Ascending aorta (tissue), 2 donors: ENCODE measurements around the gene SLC2A4RG. TPM values are rescaled to one million over a fixed set of nuclear protein-coding genes. Genes with fewer than 3 reads are reported as not detected.

ENCODE experiments used
- DNase-seq, 2 donors: peaks; one replicate each; pipeline ENCODE4 v3.0.0-alpha.2; 2019; ENCODE audit warnings: low spot score in 2 of 2
- H3K27ac ChIP-seq, 2 donors: fragments of 200-600 bp; sonication (generic); one replicate each; pipeline ENCODE4 v1.5.1; 2016 to 2017; ENCODE audit warnings: mild to moderate bottlenecking in 1 of 2
- H3K27me3 ChIP-seq: fragments of 200-600 bp; sonication (generic); one replicate; pipeline ENCODE4 v1.5.1; 2017
- H3K36me3 ChIP-seq, 2 donors: fragments of 200-600 bp; sonication (generic); one replicate each; pipeline ENCODE4 v1.5.1; 2016
- H3K4me1 ChIP-seq, 2 donors: fragments of 200-600 bp; sonication (generic); one replicate each; pipeline ENCODE4 v1.5.1; 2016 to 2017; ENCODE audit warnings: mild to moderate bottlenecking in 1 of 2
- H3K4me3 ChIP-seq, 2 donors: fragments of 200-600 bp; sonication (generic); one replicate each; pipeline ENCODE4 v1.5.1; 2016 to 2017; ENCODE audit warnings: mild to moderate bottlenecking in 1 of 2
- H3K9me3 ChIP-seq, 2 donors: fragments of 200-600 bp; sonication (generic); one replicate each; pipeline ENCODE4 v1.5.1; 2016
- intact Hi-C: fragments of 100-400 bp; cut with DNase I; formaldehyde crosslinking; loops from one replicate; pipeline ENCODE4 v1.15.1; 2023
- total RNA-seq: library from RNA; depleted of rRNA; stranded (reverse); fragments of >200 nt; gene quantifications from one replicate; pipeline ENCODE4 v1.1.0, GENCODE V29; 2016
- TF ChIP-seq, protein P1 (sequence below), 3 experiments: fragments of 200-600 bp in 2 of 3; fragments of 450-650 bp in 1 of 3; sonication (generic) in 2 of 3; IDR thresholded peaks; one replicate each; pipeline ENCODE4 v1.5.1; 2016 to 2019; ENCODE audit warnings: antibody characterized with exemption in 3 of 3, mild to moderate bottlenecking in 1 of 3, moderate library complexity in 1 of 3

Gene SLC2A4RG
- total RNA-seq, 1 donor from 2014 or later = 114 TPM

DNA sequence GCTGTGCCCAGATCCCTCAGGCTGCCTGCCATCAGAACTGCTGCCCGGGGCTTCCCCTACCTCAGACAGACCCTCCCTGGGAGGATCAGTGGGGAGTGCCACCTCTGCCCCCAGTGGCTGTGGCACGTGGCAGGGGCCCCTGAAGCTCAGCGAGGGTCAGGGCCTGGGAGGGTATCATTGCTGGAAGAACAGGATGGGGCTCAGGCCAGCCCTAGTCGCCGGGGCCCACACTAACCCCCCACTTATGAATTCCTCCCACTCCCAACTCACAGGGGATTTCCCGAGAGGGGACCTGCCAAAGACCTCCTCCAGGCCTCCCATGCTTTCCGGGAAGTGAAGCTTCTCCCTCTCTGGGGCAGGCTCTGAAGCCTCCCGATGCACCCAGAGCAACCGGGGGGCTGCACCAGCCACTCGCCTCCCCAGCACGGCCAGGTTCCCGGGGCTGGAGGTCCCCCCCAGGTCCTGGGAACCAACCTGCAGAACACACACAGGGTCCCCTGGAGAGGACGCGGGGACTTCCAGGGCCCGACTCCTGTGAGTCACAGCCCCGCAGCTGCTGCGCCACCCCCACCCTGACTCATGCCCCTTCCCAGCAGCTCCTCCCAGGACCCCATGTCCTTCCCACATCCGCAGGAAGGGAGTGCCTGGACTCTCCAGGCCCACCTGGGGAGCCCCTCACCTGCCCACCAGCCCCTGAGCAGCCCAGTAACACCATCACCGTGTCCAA lies 40.7 kb upstream of the SLC2A4RG start:
- Histone ChIP-seq H3K4me1 (peaks cover 16 to 18% of the 10 kb centered on the region in 2 donors), H3K4me3 (no peak overlapping the region), H3K9me3 (no peaks in the 10 kb centered on the region), H3K27ac (peak overlapping the region; percentile 64 to 78), H3K27me3 (no peaks in the 10 kb centered on the region), H3K36me3 (peaks cover 15 to 41% of the 10 kb centered on the region in 2 donors)
- DNase-seq = peak in 1 of 2 donors; percentile 82
- TF ChIP-seq, protein P1, sequence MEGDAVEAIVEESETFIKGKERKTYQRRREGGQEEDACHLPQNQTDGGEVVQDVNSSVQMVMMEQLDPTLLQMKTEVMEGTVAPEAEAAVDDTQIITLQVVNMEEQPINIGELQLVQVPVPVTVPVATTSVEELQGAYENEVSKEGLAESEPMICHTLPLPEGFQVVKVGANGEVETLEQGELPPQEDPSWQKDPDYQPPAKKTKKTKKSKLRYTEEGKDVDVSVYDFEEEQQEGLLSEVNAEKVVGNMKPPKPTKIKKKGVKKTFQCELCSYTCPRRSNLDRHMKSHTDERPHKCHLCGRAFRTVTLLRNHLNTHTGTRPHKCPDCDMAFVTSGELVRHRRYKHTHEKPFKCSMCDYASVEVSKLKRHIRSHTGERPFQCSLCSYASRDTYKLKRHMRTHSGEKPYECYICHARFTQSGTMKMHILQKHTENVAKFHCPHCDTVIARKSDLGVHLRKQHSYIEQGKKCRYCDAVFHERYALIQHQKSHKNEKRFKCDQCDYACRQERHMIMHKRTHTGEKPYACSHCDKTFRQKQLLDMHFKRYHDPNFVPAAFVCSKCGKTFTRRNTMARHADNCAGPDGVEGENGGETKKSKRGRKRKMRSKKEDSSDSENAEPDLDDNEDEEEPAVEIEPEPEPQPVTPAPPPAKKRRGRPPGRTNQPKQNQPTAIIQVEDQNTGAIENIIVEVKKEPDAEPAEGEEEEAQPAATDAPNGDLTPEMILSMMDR (IDR thresholded peaks at IDR 0.05) = no peak
- intact Hi-C loops = loop anchor here (5.0 kb wide), 1 partner anchor 37 kb away; no protein-coding TSS in a partner anchor

DNA sequence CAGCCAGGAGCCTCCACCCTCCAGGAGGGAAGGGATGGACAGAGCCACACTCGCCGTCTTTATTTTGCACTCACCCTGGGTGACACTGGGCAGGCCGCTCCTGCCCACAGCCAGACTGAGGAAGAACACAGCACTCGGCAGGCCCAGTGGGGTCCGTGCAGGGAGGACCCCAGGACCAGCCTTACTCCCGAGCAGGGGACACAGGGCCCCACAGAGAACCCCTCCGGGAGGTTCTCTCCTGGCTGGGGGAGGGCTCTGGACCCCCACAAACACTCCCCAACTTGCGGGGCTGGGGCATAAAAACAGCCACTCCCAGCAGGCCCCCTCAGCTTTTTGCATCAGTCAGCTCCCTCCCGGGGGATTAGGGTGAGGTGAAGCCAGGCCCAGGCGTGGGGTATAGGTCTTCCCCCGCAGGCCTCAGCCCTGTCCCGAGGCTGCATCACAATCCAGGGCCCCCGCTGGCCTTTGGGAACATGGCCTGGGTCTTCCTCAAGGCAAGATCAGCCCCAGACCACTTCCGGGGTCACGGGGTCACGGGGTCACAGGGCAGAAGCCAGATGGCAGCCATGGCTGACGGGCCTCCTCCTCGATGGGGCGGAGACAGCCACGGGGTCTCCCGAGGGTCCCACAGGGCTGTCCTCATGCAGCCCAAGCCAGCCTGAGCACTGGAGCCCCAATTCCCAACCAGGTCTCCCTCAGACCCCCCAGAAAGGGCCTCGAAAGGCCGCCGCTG lies 39.9 kb upstream of the SLC2A4RG start:
- Histone ChIP-seq H3K27ac (peak overlapping the region; percentile 64 to 78), H3K4me1 (peaks cover 16 to 18% of the 10 kb centered on the region in 2 donors), H3K27me3 (no peaks in the 10 kb centered on the region), H3K36me3 (peaks cover 20 to 39% of the 10 kb centered on the region in 2 donors), H3K4me3 (no peak overlapping the region), H3K9me3 (no peaks in the 10 kb centered on the region)
- intact Hi-C loops = loop anchor here (5.0 kb wide), 1 partner anchor 37 kb away; no protein-coding TSS in a partner anchor
- DNase-seq = peak in 1 of 2 donors; percentile 63
- TF ChIP-seq, protein P1 (IDR thresholded peaks at IDR 0.05) = no peak

DNA sequence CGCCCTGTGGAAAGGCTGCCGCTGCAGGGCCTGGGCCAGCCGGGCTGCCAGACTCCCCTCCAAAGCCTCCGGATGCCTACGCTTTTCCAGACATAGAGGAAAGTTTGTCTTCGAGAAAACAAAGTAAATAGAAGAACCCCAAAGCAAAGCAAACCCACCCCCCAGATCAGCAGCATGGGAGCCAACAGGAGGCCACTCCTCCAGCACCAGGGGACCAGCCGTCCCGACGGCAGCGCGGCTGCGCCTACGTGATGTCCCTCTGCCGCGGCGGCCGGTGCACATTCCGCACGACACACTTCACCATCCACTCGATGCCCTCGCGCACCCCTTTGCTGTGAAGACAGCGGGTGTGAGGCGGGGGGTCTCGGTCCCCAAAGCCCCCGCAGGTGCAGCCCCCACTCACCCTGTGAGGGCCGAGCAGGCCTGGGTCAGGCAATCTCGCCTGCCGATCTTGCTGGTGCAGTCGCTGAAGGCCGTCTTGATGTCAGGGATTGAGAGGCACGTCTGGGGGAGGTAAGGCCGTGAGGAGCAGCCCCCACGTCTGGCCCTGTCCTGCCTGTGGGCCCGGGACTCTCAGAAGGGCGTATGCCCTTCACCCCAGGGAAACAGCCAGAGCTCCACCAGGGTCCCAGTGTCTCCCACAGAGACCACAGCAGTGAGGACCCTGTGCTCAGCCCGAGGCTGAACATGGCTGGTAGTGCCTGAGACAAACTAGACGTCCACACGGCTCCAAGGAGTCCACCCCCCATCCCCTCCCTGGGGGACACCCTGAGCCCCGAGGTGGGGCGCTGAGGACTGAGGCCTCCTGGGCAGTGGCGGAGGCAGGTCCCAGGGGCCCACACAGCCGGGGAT lies 39.2 kb upstream of the SLC2A4RG start:
- TF ChIP-seq, protein P1 (IDR thresholded peaks at IDR 0.05) = no peak
- no peak overlapping the region for H3K4me3 ChIP-seq
- H3K9me3 ChIP-seq = no peaks in the 10 kb centered on the region
- intact Hi-C loops = no loop called here
- peak overlapping the region; percentile 64 to 78 for H3K27ac ChIP-seq
- H3K27me3 ChIP-seq = no peaks in the 10 kb centered on the region
- DNase-seq = no peak
- H3K36me3 ChIP-seq = peaks cover 20 to 39% of the 10 kb centered on the region in 2 donors
- peaks cover 16 to 18% of the 10 kb centered on the region in 2 donors for H3K4me1 ChIP-seq

DNA sequence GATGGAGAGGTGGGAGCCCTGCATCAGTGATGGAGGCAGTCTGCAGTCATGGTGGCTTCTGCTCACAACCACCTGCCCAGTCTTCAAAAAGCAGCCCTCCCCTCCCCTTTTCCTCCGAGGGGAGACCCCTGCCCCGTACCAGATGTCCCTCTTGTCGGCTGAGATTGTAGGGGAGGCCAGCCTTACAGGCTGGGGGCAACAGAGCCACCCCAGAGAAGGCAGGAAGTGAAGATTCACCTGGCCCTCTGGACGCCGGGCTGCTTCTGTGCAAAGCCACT lies 38.6 kb upstream of the SLC2A4RG start:
- TF ChIP-seq, protein P1 (IDR thresholded peaks at IDR 0.05) = no peak
- H3K27me3 ChIP-seq = no peaks in the 10 kb centered on the region
- H3K27ac ChIP-seq = no peak overlapping the region
- no peak overlapping the region for H3K4me3 ChIP-seq
- H3K36me3 ChIP-seq = peaks cover 26 to 40% of the 10 kb centered on the region in 2 donors
- intact Hi-C loops = no loop called here
- peak in 1 of 2 donors; percentile 57 for DNase-seq
- H3K4me1 ChIP-seq = peaks cover 16 to 18% of the 10 kb centered on the region in 2 donors
- no peaks in the 10 kb centered on the region for H3K9me3 ChIP-seq

DNA sequence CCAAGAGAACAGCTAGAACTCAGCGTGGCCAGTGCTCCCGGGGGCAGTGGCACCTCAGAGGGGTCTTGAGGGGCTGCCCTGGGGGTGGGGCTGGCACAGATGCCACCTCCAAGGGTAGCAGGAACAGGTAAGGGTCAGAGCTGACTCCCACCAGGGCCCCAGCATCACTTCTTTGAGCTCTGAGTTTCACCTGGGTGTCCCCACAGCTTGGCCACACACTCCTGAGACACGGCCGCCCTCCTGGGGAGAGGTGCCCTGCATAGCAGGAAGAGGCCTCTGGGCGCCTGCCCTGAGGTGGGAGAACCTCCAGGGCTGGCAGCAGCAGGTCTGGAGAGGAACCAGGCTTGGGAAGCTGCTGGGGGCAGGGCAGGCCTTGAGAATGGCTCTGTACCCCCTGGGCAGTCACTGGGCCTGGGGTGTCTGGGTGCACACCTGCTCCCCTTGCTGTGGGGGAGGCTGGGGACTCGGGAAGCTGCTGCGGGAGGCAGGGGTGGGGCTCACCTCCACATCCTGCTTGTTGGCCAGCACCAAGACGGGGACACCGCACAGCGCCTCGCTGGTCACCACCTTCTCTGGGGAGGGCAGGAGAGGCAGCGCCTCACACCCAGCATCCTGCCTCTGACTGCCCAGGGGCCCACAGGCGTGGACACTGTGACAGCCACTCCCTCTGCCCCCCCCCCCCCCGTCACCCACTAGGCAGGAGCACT lies 38.1 kb upstream of the SLC2A4RG start:
- no peaks in the 10 kb centered on the region for H3K27me3 ChIP-seq
- TF ChIP-seq, protein P1 (IDR thresholded peaks at IDR 0.05) = no peak
- H3K4me3 ChIP-seq = no peak overlapping the region
- peaks cover 30 to 44% of the 10 kb centered on the region in 2 donors for H3K36me3 ChIP-seq
- no peaks in the 10 kb centered on the region for H3K9me3 ChIP-seq
- intact Hi-C loops = no loop called here
- no peak overlapping the region for H3K27ac ChIP-seq
- peak in 1 of 2 donors; percentile 58 for DNase-seq
- peaks cover 16 to 18% of the 10 kb centered on the region in 2 donors for H3K4me1 ChIP-seq
